ENCODE measurements around the gene MOCS1.

DNA sequence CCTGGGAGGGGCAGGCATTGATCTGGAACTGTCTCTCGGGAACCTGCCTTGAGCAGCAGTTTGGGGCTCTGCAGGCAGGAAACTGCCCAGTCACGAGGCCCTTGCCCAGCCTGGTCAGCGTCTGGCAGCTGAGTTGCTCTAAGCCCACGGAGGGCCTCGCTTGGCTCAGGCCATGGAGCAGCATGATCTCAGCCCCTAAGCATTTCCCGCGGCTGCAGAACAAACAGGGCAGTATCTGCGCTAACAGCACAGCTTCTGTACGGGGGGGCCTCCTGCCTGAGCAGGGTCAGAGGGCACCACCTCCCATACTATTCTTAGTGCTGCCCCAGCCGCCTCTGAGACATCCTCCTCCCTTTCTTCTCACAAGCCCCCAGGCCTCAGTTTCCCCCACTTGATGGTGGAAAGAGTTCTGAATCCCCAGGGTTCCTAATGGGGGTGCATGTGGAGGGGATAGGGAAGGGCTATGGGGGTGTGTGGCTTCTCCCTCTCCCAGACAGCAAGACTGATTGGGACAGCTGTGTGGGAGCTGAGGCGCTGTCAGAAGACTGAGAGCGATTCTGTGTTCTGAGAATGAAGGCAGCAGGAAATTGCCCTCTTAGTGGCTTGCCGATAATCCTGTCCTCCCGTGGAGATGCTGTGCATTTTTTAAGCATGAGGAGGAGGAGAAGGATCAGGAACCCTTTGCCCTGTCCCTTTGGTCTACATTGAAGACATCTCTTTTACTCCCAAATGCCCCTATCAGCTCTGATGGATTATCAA, 46.4 kb downstream of the MOCS1 start:
- TF ChIP-seq, protein P1, sequence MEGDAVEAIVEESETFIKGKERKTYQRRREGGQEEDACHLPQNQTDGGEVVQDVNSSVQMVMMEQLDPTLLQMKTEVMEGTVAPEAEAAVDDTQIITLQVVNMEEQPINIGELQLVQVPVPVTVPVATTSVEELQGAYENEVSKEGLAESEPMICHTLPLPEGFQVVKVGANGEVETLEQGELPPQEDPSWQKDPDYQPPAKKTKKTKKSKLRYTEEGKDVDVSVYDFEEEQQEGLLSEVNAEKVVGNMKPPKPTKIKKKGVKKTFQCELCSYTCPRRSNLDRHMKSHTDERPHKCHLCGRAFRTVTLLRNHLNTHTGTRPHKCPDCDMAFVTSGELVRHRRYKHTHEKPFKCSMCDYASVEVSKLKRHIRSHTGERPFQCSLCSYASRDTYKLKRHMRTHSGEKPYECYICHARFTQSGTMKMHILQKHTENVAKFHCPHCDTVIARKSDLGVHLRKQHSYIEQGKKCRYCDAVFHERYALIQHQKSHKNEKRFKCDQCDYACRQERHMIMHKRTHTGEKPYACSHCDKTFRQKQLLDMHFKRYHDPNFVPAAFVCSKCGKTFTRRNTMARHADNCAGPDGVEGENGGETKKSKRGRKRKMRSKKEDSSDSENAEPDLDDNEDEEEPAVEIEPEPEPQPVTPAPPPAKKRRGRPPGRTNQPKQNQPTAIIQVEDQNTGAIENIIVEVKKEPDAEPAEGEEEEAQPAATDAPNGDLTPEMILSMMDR (IDR thresholded peaks at IDR 0.05) = no peak
- no peak for TF ChIP-seq EZH2 (IDR thresholded peaks at IDR 0.05; ENCODE audit: borderline replicate concordance, insufficient read depth, low read depth, low read length, poor library complexity, severe bottlenecking)

All from B cell (primary cell).